B cell (primary cell): ENCODE results near the gene VWCE. TPM values are rescaled to one million over a fixed set of nuclear protein-coding genes. Genes with fewer than 3 reads are reported as not detected.
A peak's percentile ranks its signal among the peaks of the same experiment; 100 is the strongest.

Source experiments
- ATAC-seq: fragments of 200-7000 bp; cut with Tn5 transposase; one replicate; pipeline ENCODE4 v1.10.0; 2021; ENCODE audit warnings: low read depth, mild to moderate bottlenecking, moderate number of reproducible peaks, moderate library complexity
- CTCF ChIA-PET: fragments of 350-600 bp; sonication (Branson Sonifier 250); formaldehyde crosslinking; loops from one replicate; lab custom pipeline; 2021; ENCODE audit warnings: antibody characterized with exemption, inconsistent platforms; lab: Charles Lee
- POLR2A ChIA-PET: fragments of 350-600 bp; sonication (Branson Sonifier 250); formaldehyde crosslinking; loops from one replicate; lab custom pipeline; 2021; ENCODE audit warnings: antibody characterized with exemption; lab: Charles Lee
- DNase-seq: peaks from one replicate; pipeline ENCODE4 v3.0.0; 2013
- H2AFZ ChIP-seq: 2 replicates; pipeline ENCODE4 v1.6.1; 2012; ENCODE audit warnings: mild to moderate bottlenecking, low read depth, low read length; ENCODE audit not compliant: insufficient read depth, poor library complexity, severe bottlenecking
- H3K27ac ChIP-seq, 2 donors: 1 replicate in 1 of 2; 2 replicates in 1 of 2; pipeline ENCODE4 v1.5.1; 2012 to 2013; ENCODE audit warnings: low read length in 2 of 2, mild to moderate bottlenecking in 2 of 2, moderate library complexity in 1 of 2
- H3K27me3 ChIP-seq, 4 experiments: fragments of 200-600 bp in 1 of 4; sonication (generic) in 1 of 4; replicated peaks in 1 of 4; 1 replicate in 2 of 4; 2 replicates in 2 of 4; pipeline versions ENCODE4 v1.6.1 to v1.7.0; 2013 to 2016; ENCODE audit warnings: low read length in 3 of 4, mild to moderate bottlenecking in 2 of 4, mixed read lengths in 1 of 4, moderate library complexity in 1 of 4; ENCODE audit not compliant: insufficient read depth in 4 of 4, control insufficient read depth in 3 of 4; ENCODE audit errors: control extremely low read depth in 1 of 4
- H3K36me3 ChIP-seq, 2 experiments: replicated peaks in 1 of 2; 1 replicate in 1 of 2; 2 replicates in 1 of 2; pipeline versions ENCODE4 v1.6.1 to v1.7.1; 2013; ENCODE audit warnings: low read length in 1 of 2; ENCODE audit not compliant: insufficient read depth in 2 of 2, control insufficient read depth in 1 of 2; ENCODE audit errors: control extremely low read depth in 1 of 2, extremely low read depth in 1 of 2
- H3K4me1 ChIP-seq, 2 donors: fragments of 200-600 bp in 1 of 2; sonication (generic) in 1 of 2; 1 replicate in 1 of 2; 2 replicates in 1 of 2; pipeline versions ENCODE4 v1.5.1 to v1.6.1; 2013 to 2017; ENCODE audit warnings: low read length in 2 of 2; ENCODE audit not compliant: control insufficient read depth in 2 of 2, insufficient read depth in 2 of 2
- H3K4me2 ChIP-seq: replicated peaks from 2 replicates; pipeline ENCODE3; 2012; ENCODE audit warnings: mild to moderate bottlenecking, low read depth, low read length; ENCODE audit not compliant: poor library complexity, severe bottlenecking
- H3K4me3 ChIP-seq, 5 experiments: fragments of 200-600 bp in 1 of 5; sonication (generic) in 1 of 5; 1 replicate in 3 of 5; 2 replicates in 2 of 5; pipeline versions ENCODE4 v1.5.1 to v1.7.0; 2011 to 2016; ENCODE audit warnings: low read length in 4 of 5, mild to moderate bottlenecking in 4 of 5, low read depth in 2 of 5, control low read depth in 1 of 5, moderate library complexity in 1 of 5; ENCODE audit not compliant: insufficient read depth in 1 of 5; ENCODE audit errors: control extremely low read depth in 1 of 5, extremely low read depth in 1 of 5
- H3K79me2 ChIP-seq: fragments of 200-600 bp; sonication (generic); one replicate; pipeline ENCODE4 v1.6.0; 2016; ENCODE audit warnings: low read length; ENCODE audit not compliant: control insufficient read depth, insufficient read depth
- H3K9ac ChIP-seq: fragments of 200-600 bp; sonication (generic); 2 replicates; pipeline ENCODE4 v1.6.1; 2017; ENCODE audit warnings: mild to moderate bottlenecking, low read length, moderate library complexity
- H3K9me3 ChIP-seq, 3 donors: one replicate each; pipeline versions ENCODE4 v1.6.1 to v1.7.1; 2013; ENCODE audit warnings: low read length in 2 of 3; ENCODE audit not compliant: control insufficient read depth in 2 of 3, insufficient read depth in 1 of 3; ENCODE audit errors: control extremely low read depth in 1 of 3
- H4K20me1 ChIP-seq: 2 replicates; pipeline ENCODE4 v1.6.0; 2012; ENCODE audit warnings: mild to moderate bottlenecking, low read length; ENCODE audit not compliant: insufficient read depth, control insufficient read depth, poor library complexity, severe bottlenecking
- H3K27ac Mint-ChIP-seq: one replicate; pipeline ENCODE4 v1.8.0; 2021; ENCODE audit warnings: mixed read lengths
- H3K27me3 Mint-ChIP-seq: one replicate; pipeline ENCODE4 v1.8.0; 2021; ENCODE audit warnings: mixed read lengths
- H3K4me1 Mint-ChIP-seq: one replicate; pipeline ENCODE4 v1.8.0; 2021; ENCODE audit warnings: mixed read lengths
- H3K4me3 Mint-ChIP-seq: one replicate; pipeline ENCODE4 v1.8.0; 2021; ENCODE audit warnings: mixed read lengths
- H3K9me3 Mint-ChIP-seq: one replicate; pipeline ENCODE4 v1.8.0; 2022; ENCODE audit warnings: mixed read lengths; ENCODE audit not compliant: insufficient read depth
- CTCF ChIP-seq: fragments of 200-600 bp; IDR thresholded peaks from one replicate; pipeline ENCODE4 v1.8.0; 2022; ENCODE audit warnings: antibody characterized with exemption, mild to moderate bottlenecking
- EZH2 ChIP-seq: IDR thresholded peaks from 2 replicates; pipeline ENCODE4 v1.6.1; 2012; ENCODE audit warnings: borderline replicate concordance, low read depth, mild to moderate bottlenecking, moderate library complexity, low read length; ENCODE audit not compliant: insufficient read depth, poor library complexity, severe bottlenecking
- WGBS: methylation state at CpG from one replicate; pipeline ENCODE4 v1.1.5; 2013; ENCODE audit warnings: missing lambda C conversion rate; ENCODE audit not compliant: insufficient coverage; 5-methylcytosine and 5-hydroxymethylcytosine counted together
- intact Hi-C: fragments of 100-400 bp; cut with micrococcal nuclease; formaldehyde crosslinking; loops from one replicate; pipeline ENCODE4 v1.10.0; 2022
- polyA plus RNA-seq: library from polyadenylated mRNA; depleted of rRNA; stranded (reverse); fragments of >200 nt; gene quantifications from 2 replicates; pipeline ENCODE4 v1.2.3, GENCODE V29; 2012
- total RNA-seq, 2 donors: library from RNA; stranded (reverse); fragments of 120-200 nt in 1 of 2; gene quantifications; 1 replicate in 1 of 2; 2 replicates in 1 of 2; pipeline versions ENCODE4 v1.2.3 to v1.2.4, GENCODE V29; 2013 to 2022

Gene VWCE
- total and polyA plus RNA-seq, 2 donors (not counting 1 experiment from before 2014, with no cell fraction given): 0.37 to 0.39 TPM

- intact Hi-C loops: loop anchor here (1.0 kb wide), 2 partner anchors 40 to 463 kb away; no protein-coding TSS in a partner anchor
- H3K9ac ChIP-seq: peak overlapping the region; percentile 68
- H3K4me1 Mint-ChIP-seq: peaks cover 14% of the 10 kb centered on the region
- DNase-seq (peak; percentile 49), ATAC-seq (peak; percentile 32)
- no peaks in the 10 kb centered on the region for H3K9me3 ChIP-seq
- H3K4me1 ChIP-seq: peaks cover 8 to 21% of the 10 kb centered on the region in 2 donors
- H3K79me2 ChIP-seq: no peaks in the 10 kb centered on the region
- no peak for TF ChIP-seq CTCF
- TF ChIP-seq EZH2: no peak
- no peaks in the 10 kb centered on the region for H3K27me3 ChIP-seq
- 1% methylated on average over 59 of the region's 60 CpGs for WGBS
- H3K4me3 ChIP-seq: peak overlapping the region; percentile 26 to 74 (median 54)
- peak overlapping the region; percentile 88 for H3K4me3 Mint-ChIP-seq
- H2AFZ ChIP-seq: peak overlapping the region; percentile 84
- POLR2A ChIA-PET: interaction anchor here (0.7 kb wide), 1 partner anchor 98 kb away, joined by 5 read pairs; the partner anchor contains the start of gene TMEM216
- no peaks in the 10 kb centered on the region for H3K9me3 Mint-ChIP-seq
- no peak overlapping the region for H3K27ac ChIP-seq
- CTCF ChIA-PET: interaction anchor here (1.0 to 1.7 kb wide), 4 partner anchors 16 to 463 kb away, joined by 3 to 6 read pairs (median 6); no protein-coding TSS in a partner anchor
- peaks cover 0 to under 1% of the 10 kb centered on the region in 2 experiments for H3K36me3 ChIP-seq
- peak overlapping the region; percentile 37 for H3K27ac Mint-ChIP-seq
- no peaks in the 10 kb centered on the region for H3K27me3 Mint-ChIP-seq
- peak overlapping the region; percentile 99 for H3K4me2 ChIP-seq
- H4K20me1 ChIP-seq: no peaks in the 10 kb centered on the region
Measured at GRCh38 chr11:61293867-61294716, 1.0 kb downstream of the VWCE start.

GRCh38 chr11:61292356-61292755 lies 2.8 kb downstream of the VWCE start:
- Mint-ChIP-seq H3K27me3 (no peaks in the 10 kb centered on the region), H3K4me3 (peak overlapping the region; percentile 20), H3K9me3 (no peaks in the 10 kb centered on the region), H3K27ac (no peak overlapping the region), H3K4me1 (peaks cover 14% of the 10 kb centered on the region)
- Histone ChIP-seq H3K9ac (no peak overlapping the region), H3K4me3 (no peak overlapping the region), H3K9me3 (no peaks in the 10 kb centered on the region), H4K20me1 (no peaks in the 10 kb centered on the region), H3K27ac (no peak overlapping the region), H3K4me2 (no peak overlapping the region), H2AFZ (no peak overlapping the region), H3K79me2 (no peaks in the 10 kb centered on the region), H3K27me3 (no peaks in the 10 kb centered on the region), H3K36me3 (no peaks in the 10 kb centered on the region), H3K4me1 (peaks cover 8 to 21% of the 10 kb centered on the region in 2 donors)
- ChIA-PET CTCF (interaction anchor here (0.7 kb wide), 1 partner anchor 416 kb away, joined by 3 read pairs; no protein-coding TSS in a partner anchor), POLR2A (no interaction called here)
- TF ChIP-seq CTCF (no peak), EZH2 (no peak)
- no CpG with 5 or more reads among the region's 2 CpGs for WGBS
- DNase-seq (no peak), ATAC-seq (no peak)
- intact Hi-C loops: no loop called here
